ENCODE measurements around the gene LPGAT1.

DNA sequence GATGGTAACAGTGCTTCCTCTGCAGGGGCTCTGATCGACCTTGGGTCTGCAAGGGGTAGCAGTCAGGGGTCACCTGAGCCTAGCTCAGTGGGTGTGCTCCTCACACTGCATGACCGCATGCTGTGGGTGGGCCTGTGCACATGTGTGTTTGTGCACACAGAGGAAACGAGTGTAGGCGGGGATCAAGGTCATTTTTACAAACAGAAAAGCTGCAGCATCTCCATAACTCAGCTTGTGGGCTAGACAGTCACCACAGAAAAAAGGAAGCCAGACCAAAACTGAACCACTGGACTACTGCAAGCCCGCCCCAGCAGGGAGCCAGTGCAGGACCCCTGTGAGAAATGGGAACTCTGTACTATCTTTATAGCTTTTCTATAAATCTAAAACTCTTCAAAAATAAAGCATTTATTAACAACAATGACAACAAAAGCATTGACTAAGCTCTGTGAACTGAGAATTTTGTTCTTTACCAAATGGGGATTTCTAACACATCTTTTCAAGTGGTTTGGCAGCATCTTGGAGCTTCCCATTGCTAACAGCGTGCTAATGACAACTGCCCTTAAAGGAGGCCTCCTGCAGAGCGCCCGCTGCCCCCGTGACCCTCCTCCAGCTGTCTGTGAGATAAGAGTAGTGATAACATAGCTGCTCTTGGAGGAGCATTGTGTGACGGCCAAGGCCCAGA is 135.3 kb downstream of the LPGAT1 start:
- TF ChIP-seq, protein P1, sequence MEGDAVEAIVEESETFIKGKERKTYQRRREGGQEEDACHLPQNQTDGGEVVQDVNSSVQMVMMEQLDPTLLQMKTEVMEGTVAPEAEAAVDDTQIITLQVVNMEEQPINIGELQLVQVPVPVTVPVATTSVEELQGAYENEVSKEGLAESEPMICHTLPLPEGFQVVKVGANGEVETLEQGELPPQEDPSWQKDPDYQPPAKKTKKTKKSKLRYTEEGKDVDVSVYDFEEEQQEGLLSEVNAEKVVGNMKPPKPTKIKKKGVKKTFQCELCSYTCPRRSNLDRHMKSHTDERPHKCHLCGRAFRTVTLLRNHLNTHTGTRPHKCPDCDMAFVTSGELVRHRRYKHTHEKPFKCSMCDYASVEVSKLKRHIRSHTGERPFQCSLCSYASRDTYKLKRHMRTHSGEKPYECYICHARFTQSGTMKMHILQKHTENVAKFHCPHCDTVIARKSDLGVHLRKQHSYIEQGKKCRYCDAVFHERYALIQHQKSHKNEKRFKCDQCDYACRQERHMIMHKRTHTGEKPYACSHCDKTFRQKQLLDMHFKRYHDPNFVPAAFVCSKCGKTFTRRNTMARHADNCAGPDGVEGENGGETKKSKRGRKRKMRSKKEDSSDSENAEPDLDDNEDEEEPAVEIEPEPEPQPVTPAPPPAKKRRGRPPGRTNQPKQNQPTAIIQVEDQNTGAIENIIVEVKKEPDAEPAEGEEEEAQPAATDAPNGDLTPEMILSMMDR (IDR thresholded peaks at IDR 0.05), result no peak
- TF ChIP-seq POLR2A (IDR thresholded peaks at IDR 0.05), result no peak
